Motor neuron (in vitro differentiated cells): ENCODE measurements around the gene AZU1. TPM values are rescaled to one million over a fixed set of nuclear protein-coding genes. Genes with fewer than 3 reads are reported as not detected.

ENCODE experiments used
- ATAC-seq, 8 experiments: fragments of 200-7000 bp; cut with Tn5 transposase; replicated peaks in 6 of 8; 2 replicates each; pipeline ENCODE4 v1.8.0; 2021; ENCODE audit warnings: mild to moderate bottlenecking in 8 of 8, moderate library complexity in 8 of 8
- H3K27ac ChIP-seq, 2 donors: fragments of 250-450 bp; sonication (Bioruptor Pico); 2 replicates each; pipeline ENCODE4 v1.9.0; 2021; ENCODE audit warnings: antibody characterized with exemption in 2 of 2, mild to moderate bottlenecking in 2 of 2, moderate library complexity in 1 of 2
- H3K4me1 ChIP-seq, 2 donors: fragments of 250-450 bp; sonication (Bioruptor Pico); replicated peaks in 1 of 2; 2 replicates each; pipeline ENCODE4 v1.6.1; 2021; ENCODE audit warnings: antibody characterized with exemption in 2 of 2, mild to moderate bottlenecking in 2 of 2, moderate library complexity in 1 of 2
- H3K4me3 ChIP-seq, 5 donors: fragments of 250-450 bp; sonication (Bioruptor Pico); 2 replicates each; pipeline ENCODE4 v1.9.0; 2021; ENCODE audit warnings: antibody characterized with exemption in 5 of 5, mild to moderate bottlenecking in 5 of 5, moderate library complexity in 4 of 5
- WGBS, 10 experiments: fragments of 450-650 bp; shearing (Covaris generic); methylation state at CpG; one replicate each; pipeline ENCODE4 v1.0.0; 2022; 5-methylcytosine and 5-hydroxymethylcytosine counted together
- in situ Hi-C, 9 experiments: fragments of 400-800 bp; cut with MboI; loops; one replicate each; pipeline ENCODE4 v1.15.0; 2021; ENCODE audit warnings: low sequenced_read_pairs in 9 of 9, low pct_unique_long_range_greater_than_20kb in 2 of 9; ENCODE audit not compliant: unreplicated experiment in 9 of 9
- total RNA-seq, 8 experiments: library from RNA; unstranded; fragments of 300-600 nt; gene quantifications; 2 replicates each; pipeline versions ENCODE4 v1.2.3 to v1.2.4, GENCODE V29; 2022

AZU1 gene
- total RNA-seq: 1 to 10 TPM in 1 of 8 experiments, under 1 TPM in 5, not detected in 2; 0.24 to 1.4 (median 0.71) TPM

GRCh38 chr19:827710-828321 lies at the start of gene AZU1:
TSS of gene AZU1 (plus strand) at chr19:827837. CDS start at chr19:827847, 10 bp downstream.
- 40 to 100% (median 82%) methylated on average over 1 to 9 of the region's 33 CpGs; no CpG with 5 or more reads in 6 of the 10 experiments for WGBS, 10 experiments
- H3K4me3 ChIP-seq: no peak within 1 kb of the TSS
- H3K4me1 ChIP-seq: peaks cover 10 to 11% of the 10 kb centered on the region in 2 donors
- in situ Hi-C loops: no loop called here
- ATAC-seq: peak in 6 of 8 experiments; percentile 4 to 80 (median 36)
- H3K27ac ChIP-seq: no peak within 1 kb of the TSS

GRCh38 chr19:778910-779653 lies 48.6 kb upstream of the AZU1 start:
- Histone ChIP-seq H3K4me3 (no peak overlapping the region), H3K4me1 (peaks cover 0 to 16% of the 10 kb centered on the region in 2 donors), H3K27ac (peak overlapping the region in 1 of 2 donors; percentile 2)
- ATAC-seq: peak in 6 of 8 experiments; percentile 17 to 90 (median 65)
- whole genome bisulfite sequencing, 10 experiments: 19 to 100% (median 68%) methylated on average over 1 to 20 of the region's 36 CpGs; no CpG with 5 or more reads in 2 of the 10 experiments
- in situ Hi-C loops: loop anchor here in 1 of 9 experiments (10.0 kb wide), 1 partner anchor 136 kb away; the partner anchor contains the start of genes KISS1R and R3HDM4

GRCh38 chr19:780935-781334 lies 46.7 kb upstream of the AZU1 start:
- in situ Hi-C loops: no loop called here
- no peak overlapping the region for H3K27ac ChIP-seq
- no peak overlapping the region for H3K4me3 ChIP-seq
- WGBS, 10 experiments: 58 to 100% (median 80%) methylated on average over 2 to 5 of the region's 15 CpGs; no CpG with 5 or more reads in 7 of the 10 experiments
- peaks cover 0 to 16% of the 10 kb centered on the region in 2 donors for H3K4me1 ChIP-seq
- no peak for ATAC-seq

GRCh38 chr19:781800-782184 lies 45.8 kb upstream of the AZU1 start:
- in situ Hi-C loops: no loop called here
- Histone ChIP-seq H3K4me1 (peaks cover 0 to 12% of the 10 kb centered on the region in 2 donors), H3K4me3 (no peak overlapping the region), H3K27ac (no peak overlapping the region)
- WGBS, 10 experiments: 80 to 100% (median 100%) methylated on average over 1 to 3 of the region's 19 CpGs; no CpG with 5 or more reads in 6 of the 10 experiments
- ATAC-seq: peak in 1 of 8 experiments; percentile 19

- Histone ChIP-seq H3K4me1 (peaks cover 0 to 12% of the 10 kb centered on the region in 2 donors), H3K27ac (no peak overlapping the region), H3K4me3 (no peak overlapping the region)
- in situ Hi-C loops: no loop called here
- 0 to 48% (median 16%) methylated on average over 1 to 8 of the region's 29 CpGs; no CpG with 5 or more reads in 6 of the 10 experiments for WGBS, 10 experiments
- ATAC-seq: peak; percentile 39 to 84 (median 69)
Measured at GRCh38 chr19:782185-782877, 45.3 kb upstream of the AZU1 start.

GRCh38 chr19:782878-783668 lies 44.6 kb upstream of the AZU1 start:
- 40 to 94% (median 82%) methylated on average over 2 to 21 of the region's 30 CpGs; no CpG with 5 or more reads in 1 of the 10 experiments for WGBS, 10 experiments
- H3K4me1 ChIP-seq: peaks cover 7 to 16% of the 10 kb centered on the region in 2 donors

GRCh38 chr19:784541-784940 lies 43.1 kb upstream of the AZU1 start:
- no peak overlapping the region for H3K4me3 ChIP-seq
- ATAC-seq: no peak

More at GRCh38 chr19:782878-783668, 44.6 kb upstream of the AZU1 start:
- Histone ChIP-seq H3K27ac (peak overlapping the region in 1 of 2 donors; percentile 21), H3K4me3 (no peak overlapping the region)
- in situ Hi-C loops: no loop called here
- ATAC-seq: no peak

DNA sequence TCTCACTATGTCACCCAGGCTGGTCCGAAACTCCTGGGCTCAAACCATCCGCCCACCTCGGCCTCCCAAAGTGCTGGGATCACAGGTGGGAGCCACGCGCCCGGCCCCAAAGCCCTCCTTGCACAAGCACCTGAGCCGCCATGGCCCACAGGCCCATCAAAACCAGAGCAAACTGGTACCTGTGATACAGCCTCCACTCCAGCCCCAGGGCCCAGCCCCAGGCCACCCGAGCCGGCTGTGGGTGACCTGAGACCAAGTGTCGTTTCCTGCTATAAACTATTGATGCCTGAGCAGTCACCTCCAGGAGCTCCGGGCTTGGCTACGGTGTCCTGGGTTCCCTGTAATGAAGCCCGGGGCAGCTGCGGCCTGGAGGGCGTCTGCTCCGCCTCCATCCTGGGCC lies 40.1 kb upstream of the AZU1 start:
- ATAC-seq: no peak
- 77 to 100% (median 87%) methylated on average over 1 to 7 of the region's 16 CpGs; no CpG with 5 or more reads in 4 of the 10 experiments for WGBS, 10 experiments
- in situ Hi-C loops: no loop called here
- Histone ChIP-seq H3K4me3 (no peak overlapping the region), H3K27ac (peak overlapping the region; percentile 30 to 82), H3K4me1 (peaks cover 26 to 30% of the 10 kb centered on the region in 2 donors)

More at GRCh38 chr19:784541-784940, 43.1 kb upstream of the AZU1 start:
- 80 to 98% (median 90%) methylated on average over 2 to 9 of the region's 13 CpGs; no CpG with 5 or more reads in 5 of the 10 experiments for WGBS, 10 experiments
- in situ Hi-C loops: no loop called here
- H3K27ac ChIP-seq: no peak overlapping the region
- peaks cover 22 to 30% of the 10 kb centered on the region in 2 donors for H3K4me1 ChIP-seq

GRCh38 chr19:788686-788982 lies 39.0 kb upstream of the AZU1 start:
- H3K27ac ChIP-seq: peak overlapping the region; percentile 82 to 91
- 20% methylated on average over 2 of the region's 11 CpGs; no CpG with 5 or more reads in 9 of the 10 experiments for WGBS, 10 experiments
- H3K4me3 ChIP-seq: no peak overlapping the region
- peaks cover 25 to 26% of the 10 kb centered on the region in 2 donors for H3K4me1 ChIP-seq
- in situ Hi-C loops: no loop called here
- ATAC-seq: no peak

- Histone ChIP-seq H3K27ac (peak overlapping the region; percentile 82 to 91), H3K4me1 (peaks cover 25 to 26% of the 10 kb centered on the region in 2 donors), H3K4me3 (no peak overlapping the region)
- ATAC-seq: peak; percentile 62 to 85 (median 74)
- in situ Hi-C loops: no loop called here
- 22 to 57% (median 25%) methylated on average over 2 to 13 of the region's 33 CpGs; no CpG with 5 or more reads in 5 of the 10 experiments for WGBS, 10 experiments
Measured at GRCh38 chr19:788983-789700, 38.5 kb upstream of the AZU1 start.

- ATAC-seq: peak in 1 of 8 experiments; percentile 12
- peak overlapping the region; percentile 82 to 91 for H3K27ac ChIP-seq
- 58 to 100% (median 89%) methylated on average over 1 to 6 of the region's 9 CpGs; no CpG with 5 or more reads in 2 of the 10 experiments for WGBS, 10 experiments
- no peak overlapping the region for H3K4me3 ChIP-seq
- H3K4me1 ChIP-seq: peaks cover 25 to 26% of the 10 kb centered on the region in 2 donors
- in situ Hi-C loops: no loop called here
Measured at GRCh38 chr19:789701-790060, 38.0 kb upstream of the AZU1 start.
